GM23338 (cell line): ENCODE results near the gene GALNT9. TPM values are rescaled to one million over a fixed set of nuclear protein-coding genes. Genes with fewer than 3 reads are reported as not detected.
A peak's percentile ranks its signal among the peaks of the same experiment; 100 is the strongest.

Experiments
- ATAC-seq: fragments of 200-7000 bp; cut with Tn5 transposase; 3 replicates; pipeline ENCODE4 v1.9.1; 2020
- DNase-seq: peaks from one replicate; pipeline ENCODE4 v3.0.0-alpha.2; 2015; ENCODE audit warnings: low spot score
- H2AFZ ChIP-seq: fragments of 200-600 bp; sonication (generic); 2 replicates; pipeline ENCODE4 v1.8.0; 2016; ENCODE audit warnings: antibody characterized with exemption, mild to moderate bottlenecking, moderate library complexity
- H3F3A ChIP-seq: fragments of 200-600 bp; sonication (generic); replicated peaks from 2 replicates; pipeline ENCODE4 v1.8.0; 2017; ENCODE audit warnings: antibody characterized with exemption, mixed run types, low read depth
- H3K27ac ChIP-seq: fragments of 200-600 bp; sonication (generic); 2 replicates; pipeline ENCODE4 v1.6.1; 2016; ENCODE audit warnings: low read depth
- H3K27me3 ChIP-seq: fragments of 200-600 bp; sonication (generic); 2 replicates; pipeline ENCODE4 v1.8.0; 2016; ENCODE audit warnings: mild to moderate bottlenecking, mixed run types, moderate library complexity; ENCODE audit not compliant: insufficient read depth
- H3K36me3 ChIP-seq: fragments of 200-600 bp; sonication (generic); 2 replicates; pipeline ENCODE4 v1.8.0; 2016; ENCODE audit warnings: mild to moderate bottlenecking; ENCODE audit not compliant: insufficient read depth
- H3K4me1 ChIP-seq: fragments of 200-600 bp; sonication (generic); 2 replicates; pipeline ENCODE4 v1.8.0; 2016; ENCODE audit warnings: mild to moderate bottlenecking, moderate library complexity; ENCODE audit not compliant: insufficient read depth
- H3K4me2 ChIP-seq: fragments of 200-600 bp; sonication (generic); 2 replicates; pipeline ENCODE4 v1.7.1; 2017; ENCODE audit warnings: mixed run types
- H3K4me3 ChIP-seq: fragments of 200-600 bp; sonication (generic); 2 replicates; pipeline ENCODE4 v1.6.1; 2016; ENCODE audit warnings: mixed run types
- H3K79me2 ChIP-seq: fragments of 200-600 bp; sonication (generic); replicated peaks from 2 replicates; pipeline ENCODE4 v1.8.0; 2017; ENCODE audit warnings: mild to moderate bottlenecking; ENCODE audit not compliant: insufficient read depth
- H3K9me2 ChIP-seq: fragments of 200-600 bp; sonication (generic); 2 replicates; pipeline ENCODE4 v1.8.0; 2017; ENCODE audit not compliant: insufficient read depth
- H4K20me1 ChIP-seq: fragments of 200-600 bp; sonication (generic); replicated peaks from 2 replicates; pipeline ENCODE4 v1.8.0; 2017; ENCODE audit warnings: mild to moderate bottlenecking; ENCODE audit not compliant: insufficient read depth
- H3K27ac Mint-ChIP-seq: 2 replicates; pipeline ENCODE4 v1.8.0; 2020; ENCODE audit warnings: inconsistent platforms, mild to moderate bottlenecking, moderate library complexity, mixed read lengths
- H3K27me3 Mint-ChIP-seq: 3 replicates; pipeline ENCODE4 v1.8.0; 2022; ENCODE audit warnings: low read depth, mild to moderate bottlenecking, moderate library complexity, mixed read lengths, inconsistent platforms; ENCODE audit not compliant: insufficient read depth, poor library complexity
- H3K36me3 Mint-ChIP-seq: 3 replicates; pipeline ENCODE4 v1.8.0; 2021; ENCODE audit warnings: low read depth, mild to moderate bottlenecking, inconsistent platforms, moderate library complexity, mixed read lengths
- H3K4me1 Mint-ChIP-seq: 3 replicates; pipeline ENCODE4 v1.8.0; 2020; ENCODE audit warnings: mild to moderate bottlenecking, inconsistent platforms, mixed read lengths
- H3K4me3 Mint-ChIP-seq: 3 replicates; pipeline ENCODE4 v1.8.0; 2021; ENCODE audit warnings: moderate library complexity, mild to moderate bottlenecking, inconsistent platforms, mixed read lengths
- H3K9me3 Mint-ChIP-seq: 3 replicates; pipeline ENCODE4 v1.8.0; 2020; ENCODE audit warnings: moderate library complexity, mild to moderate bottlenecking, inconsistent platforms, mixed read lengths
- CREB1 ChIP-seq: fragments of 250-450 bp; sonication (Bioruptor Pico); IDR thresholded peaks from 2 replicates; pipeline ENCODE4 v1.5.0; 2020; ENCODE audit warnings: low read depth, mild to moderate bottlenecking, moderate library complexity
- CTCF ChIP-seq, 2 experiments: fragments of 200-600 bp in 1 of 2; sonication (generic) in 1 of 2; conservative IDR thresholded peaks; 2 replicates each; pipeline versions ENCODE4 v1.5.1 to v1.6.1; 2016 to 2017; ENCODE audit warnings: antibody characterized with exemption in 2 of 2, low read depth in 2 of 2, mild to moderate bottlenecking in 2 of 2, moderate library complexity in 1 of 2
- ETS1 ChIP-seq: IDR thresholded peaks from 2 replicates; pipeline ENCODE4 v1.6.1; 2016; ENCODE audit warnings: antibody characterized with exemption
- EZH2 ChIP-seq: fragments of 200-600 bp; sonication (generic); IDR thresholded peaks from one replicate; pipeline ENCODE4 v1.8.0; 2017; ENCODE audit warnings: antibody characterized with exemption, mild to moderate bottlenecking, low read depth; ENCODE audit not compliant: unreplicated experiment
- EZH2phosphoT487 ChIP-seq: fragments of 200-600 bp; sonication (generic); IDR thresholded peaks from one replicate; pipeline ENCODE4 v1.8.1; 2018; ENCODE audit warnings: antibody characterized with exemption; ENCODE audit not compliant: unreplicated experiment
- JUNB ChIP-seq: IDR thresholded peaks from one replicate; pipeline ENCODE4 v1.6.1; 2016; ENCODE audit warnings: antibody characterized with exemption; ENCODE audit not compliant: unreplicated experiment
- NANOG ChIP-seq: IDR thresholded peaks from 2 replicates; pipeline ENCODE4 v1.6.1; 2016; ENCODE audit warnings: antibody characterized with exemption, borderline replicate concordance
- POLR2AphosphoS5 ChIP-seq: IDR thresholded peaks from 2 replicates; pipeline ENCODE4 v1.6.1; 2016; ENCODE audit warnings: antibody characterized with exemption, low read depth
- REST ChIP-seq: IDR thresholded peaks from one replicate; pipeline ENCODE4 v1.6.1; 2018; ENCODE audit warnings: antibody characterized with exemption; ENCODE audit not compliant: unreplicated experiment
- STAT1 ChIP-seq: IDR thresholded peaks from one replicate; pipeline ENCODE4 v1.6.1; 2016; ENCODE audit warnings: antibody characterized with exemption; ENCODE audit not compliant: unreplicated experiment
- ZNF114 ChIP-seq: fragments of 250-450 bp; sonication (Bioruptor Pico); IDR thresholded peaks from 2 replicates; pipeline ENCODE4 v1.5.0; 2020; ENCODE audit warnings: mild to moderate bottlenecking, moderate library complexity
- ZNF331 ChIP-seq: fragments of 250-450 bp; sonication (Bioruptor Pico); IDR thresholded peaks from 2 replicates; pipeline ENCODE4 v1.5.0; 2020; ENCODE audit warnings: low read depth, mild to moderate bottlenecking, moderate library complexity
- ZNF462 ChIP-seq: fragments of 250-450 bp; sonication (Bioruptor Pico); IDR thresholded peaks from 2 replicates; pipeline ENCODE4 v1.5.0; 2020; ENCODE audit warnings: mild to moderate bottlenecking, moderate library complexity
- polyA plus RNA-seq: library from polyadenylated mRNA; unstranded; fragments of >200 nt; fragmentation: Nextera tagmentation; extraction: Ambion mirVana; gene quantifications from 2 replicates; pipeline ENCODE4 v1.2.1, GENCODE V29; 2016
- total RNA-seq: library from RNA; depleted of rRNA; stranded (reverse); fragments of >200 nt; shearing (Covaris generic); gene quantifications from 2 replicates; pipeline ENCODE4 v1.2.3, GENCODE V29; 2014

Gene GALNT9
- total and polyA plus RNA-seq, 2 experiments from 2014 or later: 0.81 to 2.5 TPM

GRCh38 chr12:132356691-132357622 is 27.6 kb upstream of the GALNT9 start:
- Histone ChIP-seq H3F3A (no peaks in the 10 kb centered on the region), H3K4me3 (no peak overlapping the region), H4K20me1 (no peaks in the 10 kb centered on the region; the same call in 1 of the 2 replicates), H3K4me1 (no peaks in the 10 kb centered on the region), H3K9me2 (no peaks in the 10 kb centered on the region), H3K79me2 (no peaks in the 10 kb centered on the region), H2AFZ (no peak overlapping the region), H3K36me3 (no peaks in the 10 kb centered on the region), H3K27ac (no peak overlapping the region), H3K27me3 (no peaks in the 10 kb centered on the region), H3K4me2 (no peak overlapping the region)
- Mint-ChIP-seq H3K36me3 (peaks cover 6% of the 10 kb centered on the region; the same call in 2 of the 3 replicates), H3K4me3 (no peak overlapping the region), H3K27ac (no peak overlapping the region), H3K9me3 (peaks cover 16% of the 10 kb centered on the region), H3K4me1 (peaks cover 12% of the 10 kb centered on the region; the same call in 2 of the 3 replicates), H3K27me3 (peaks cover 27% of the 10 kb centered on the region)
- ATAC-seq: peak; percentile 68
- DNase-seq: no peak
- TF ChIP-seq POLR2AphosphoS5 (no peak), ZNF462 (CRISPR knock-in tag) (no peak), EZH2 (no peak), ETS1 (no peak), CREB1 (CRISPR knock-in tag) (no peak), CTCF (conservative IDR thresholded peaks at IDR 0.05; ENCODE audit: low read depth in 2 of 2) (no peak), NANOG (no peak), ZNF331 (CRISPR knock-in tag) (no peak), ZNF114 (no peak), EZH2phosphoT487 (no peak), REST (no peak), JUNB (no peak), STAT1 (no peak)
